Activated CD4-positive, alpha-beta T cell treated with anti-CD3 and anti-CD28 coated beads, Interleukin-2, amount 10 ng/mL, durations not matched to agents 24 days and 14 days (primary cell): ENCODE results near the gene PRPF40A. TPM values are rescaled to one million over a fixed set of nuclear protein-coding genes. Genes with fewer than 3 reads are reported as not detected.

ENCODE experiments used
- DNase-seq: peaks from one replicate; pipeline ENCODE4 v3.0.0; 2022
- H3K27ac Mint-ChIP-seq: one replicate; pipeline ENCODE4 v1.8.0; 2022; ENCODE audit warnings: mild to moderate bottlenecking, mixed read lengths
- H3K27me3 Mint-ChIP-seq: one replicate; pipeline ENCODE4 v1.8.0; 2022; ENCODE audit warnings: mixed read lengths
- H3K36me3 Mint-ChIP-seq: one replicate; pipeline ENCODE4 v1.8.0; 2022; ENCODE audit warnings: low read depth, mild to moderate bottlenecking, mixed read lengths
- H3K4me1 Mint-ChIP-seq: one replicate; pipeline ENCODE4 v1.8.0; 2021; ENCODE audit warnings: mixed read lengths
- H3K4me3 Mint-ChIP-seq: one replicate; pipeline ENCODE4 v1.8.0; 2022; ENCODE audit warnings: mild to moderate bottlenecking, moderate library complexity, mixed read lengths
- H3K9me3 Mint-ChIP-seq: one replicate; pipeline ENCODE4 v1.8.0; 2021; ENCODE audit warnings: mixed read lengths
- intact Hi-C: fragments of 100-400 bp; cut with micrococcal nuclease; formaldehyde crosslinking; loops from one replicate; pipeline ENCODE4 v1.15.1; 2023
- total RNA-seq: library from RNA; stranded (reverse); gene quantifications from 2 replicates; pipeline ENCODE4 v1.2.3, GENCODE V29; 2022

PRPF40A gene
- total RNA-seq, 1 donor from 2014 or later, result 166 TPM

DNA sequence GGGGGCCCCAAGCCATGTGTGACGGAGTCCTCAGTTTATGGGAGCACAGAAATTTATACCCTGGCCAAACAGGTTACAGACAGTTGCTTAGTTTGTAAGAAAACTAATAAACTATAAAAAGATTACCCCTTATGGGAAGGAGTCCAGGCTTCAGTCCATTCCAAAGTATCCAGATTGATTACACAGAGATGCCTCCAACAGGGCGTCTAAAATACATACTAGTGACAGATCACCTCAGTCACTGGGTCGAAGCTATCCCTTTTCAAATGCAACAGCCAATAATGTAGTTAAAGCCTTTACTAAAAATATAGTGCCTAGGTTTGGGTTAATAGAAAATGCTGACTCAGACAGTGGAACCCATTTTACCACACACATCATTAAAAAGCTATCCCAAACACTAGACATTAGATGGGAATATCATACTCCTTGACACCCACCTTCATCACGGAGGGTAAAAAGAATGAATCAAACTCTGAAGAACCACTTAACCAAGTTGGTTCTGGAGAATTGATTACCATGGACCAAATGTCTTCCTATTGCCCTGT is 10.7 kb downstream of the PRPF40A start:
- no peak for DNase-seq
- Mint-ChIP-seq H3K27ac (no peak overlapping the region), H3K27me3 (no peaks in the 10 kb centered on the region), H3K4me3 (no peak overlapping the region), H3K4me1 (peaks cover 16% of the 10 kb centered on the region), H3K9me3 (no peaks in the 10 kb centered on the region), H3K36me3 (peaks cover 71% of the 10 kb centered on the region)
- intact Hi-C loops, result no loop called here

DNA sequence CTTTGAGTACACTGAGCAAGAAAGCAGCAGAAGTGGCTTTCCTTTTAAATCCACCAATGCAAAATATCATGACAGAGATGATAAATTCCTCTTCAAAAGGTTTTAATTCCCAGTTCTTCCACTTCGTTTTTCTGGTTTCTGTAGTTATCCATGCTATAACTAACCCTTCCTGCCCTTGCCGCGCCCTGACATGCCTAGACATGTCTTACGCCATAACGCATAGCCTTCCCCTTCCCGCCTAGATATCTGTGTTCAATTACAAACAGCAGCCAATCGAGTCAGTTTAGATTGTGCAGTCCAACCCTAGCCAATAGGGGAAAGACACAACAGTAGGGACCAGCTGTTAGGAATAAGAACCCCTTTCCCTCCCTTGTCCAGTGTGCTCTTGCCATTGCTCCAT is 16.1 kb downstream of the PRPF40A start:
- H3K27me3 Mint-ChIP-seq, result no peaks in the 10 kb centered on the region
- no peaks in the 10 kb centered on the region for H3K9me3 Mint-ChIP-seq
- no peak overlapping the region for H3K4me3 Mint-ChIP-seq
- intact Hi-C loops, result no loop called here
- no peak for DNase-seq
- no peak overlapping the region for H3K27ac Mint-ChIP-seq
- H3K36me3 Mint-ChIP-seq, result peaks cover 45% of the 10 kb centered on the region
- peaks cover 25% of the 10 kb centered on the region for H3K4me1 Mint-ChIP-seq

DNA sequence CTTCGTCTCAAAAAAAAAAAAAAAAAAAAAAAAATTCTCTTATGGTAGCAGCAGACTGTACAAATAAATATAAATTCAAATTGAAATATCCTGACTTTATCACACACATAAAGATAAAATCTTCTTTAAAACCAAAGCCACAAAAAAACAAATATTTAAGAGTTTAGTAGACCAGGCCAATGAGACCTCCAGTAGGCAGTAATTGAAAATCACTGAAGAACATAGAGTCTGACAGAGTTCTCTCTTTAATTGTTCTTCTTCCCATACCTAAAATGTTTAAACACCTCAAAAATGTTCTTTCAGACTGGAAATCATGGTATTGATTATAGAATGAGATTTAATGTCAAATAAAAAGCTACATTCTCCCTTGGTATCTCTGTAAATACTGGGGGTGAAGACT is 20.8 kb downstream of the PRPF40A start:
- Mint-ChIP-seq H3K27me3 (no peaks in the 10 kb centered on the region), H3K4me3 (no peak overlapping the region), H3K27ac (no peak overlapping the region), H3K9me3 (no peaks in the 10 kb centered on the region), H3K4me1 (peaks cover 28% of the 10 kb centered on the region), H3K36me3 (peaks cover 29% of the 10 kb centered on the region)
- intact Hi-C loops, result loop anchor here (10.0 kb wide), 1 partner anchor 1212 kb away; no protein-coding TSS in a partner anchor
- DNase-seq, result no peak

DNA sequence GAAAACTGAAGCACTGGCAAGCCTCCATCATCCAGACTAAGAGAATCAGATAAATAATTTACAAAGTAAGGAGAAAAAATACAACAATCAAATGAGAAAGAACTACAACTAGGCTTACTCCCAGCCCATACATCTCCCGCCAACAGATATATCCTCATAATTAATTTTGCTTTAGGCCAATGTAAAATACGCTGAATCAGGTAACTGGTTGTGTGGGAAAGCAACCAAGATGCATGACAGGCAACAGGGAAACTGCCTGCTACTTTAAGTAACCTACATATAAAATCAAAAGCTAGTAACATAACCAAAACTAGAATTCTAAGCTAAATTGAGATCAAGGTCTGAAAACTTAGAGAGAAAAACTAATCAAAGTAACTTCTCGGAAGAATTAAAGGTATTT is 21.5 kb downstream of the PRPF40A start:
- Mint-ChIP-seq H3K4me3 (no peak overlapping the region), H3K36me3 (peaks cover 27% of the 10 kb centered on the region), H3K27ac (peak overlapping the region; percentile 10)

DNA sequence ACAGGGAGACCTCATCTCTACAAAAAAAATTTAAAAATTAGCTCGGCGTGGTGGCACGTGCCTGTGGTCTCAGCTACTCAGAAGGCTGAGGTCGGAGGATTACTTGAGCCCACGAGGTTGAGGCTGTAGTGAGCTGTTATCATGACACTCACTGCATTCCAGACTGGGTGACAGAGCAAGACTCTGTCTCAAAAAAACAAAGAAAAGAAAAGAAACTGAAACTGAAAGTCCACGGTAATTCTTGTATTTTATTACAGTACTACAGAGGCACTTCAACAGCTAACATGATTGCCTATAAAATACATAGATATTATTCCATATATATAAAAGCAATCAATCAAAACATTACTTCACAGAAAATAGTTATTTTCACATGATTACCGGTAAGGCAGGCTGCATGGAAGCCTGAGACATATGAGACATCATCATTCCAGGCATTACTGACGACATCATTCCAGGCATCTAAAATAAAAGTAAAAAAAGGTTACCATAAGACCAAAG is 23.1 kb downstream of the PRPF40A start:
- intact Hi-C loops, result loop anchor here (1.0 to 10.0 kb wide), 2 partner anchors 518 to 1209 kb away; no protein-coding TSS in a partner anchor
- peaks cover 23% of the 10 kb centered on the region for H3K36me3 Mint-ChIP-seq
- peaks cover 23% of the 10 kb centered on the region for H3K4me1 Mint-ChIP-seq
- H3K27ac Mint-ChIP-seq, result peak overlapping the region; percentile 93
- DNase-seq, result peak; percentile 81
- no peaks in the 10 kb centered on the region for H3K9me3 Mint-ChIP-seq
- no peaks in the 10 kb centered on the region for H3K27me3 Mint-ChIP-seq
- peak overlapping the region; percentile 81 for H3K4me3 Mint-ChIP-seq

More for the DNA sequence above, 21.5 kb downstream of the PRPF40A start:
- Mint-ChIP-seq H3K4me1 (peaks cover 28% of the 10 kb centered on the region), H3K27me3 (no peaks in the 10 kb centered on the region), H3K9me3 (no peaks in the 10 kb centered on the region)
- intact Hi-C loops, result loop anchor here (1.0 to 10.0 kb wide), 2 partner anchors 21 to 1211 kb away; no protein-coding TSS in a partner anchor
- no peak for DNase-seq

DNA sequence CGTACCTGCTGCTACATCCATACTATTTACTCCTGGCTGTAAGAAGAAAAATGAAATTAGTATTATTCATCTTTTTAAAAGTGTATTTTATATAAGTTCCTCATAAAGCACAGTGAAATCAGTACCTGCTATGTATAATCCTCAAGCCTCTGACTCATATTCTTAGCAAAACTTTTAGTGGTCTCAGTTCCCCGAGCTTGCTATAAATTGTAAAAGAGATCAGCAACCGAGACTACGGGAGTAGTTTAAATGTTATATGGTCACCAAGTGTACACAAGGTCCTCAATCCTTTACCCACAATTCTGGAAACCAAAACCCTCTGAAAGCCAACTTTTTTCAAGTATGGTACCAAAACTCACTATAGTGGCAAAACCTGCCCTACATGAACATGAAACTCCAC is 24.2 kb downstream of the PRPF40A start:
- intact Hi-C loops, result loop anchor here (10.0 kb wide), 1 partner anchor 1208 kb away; no protein-coding TSS in a partner anchor

DNA sequence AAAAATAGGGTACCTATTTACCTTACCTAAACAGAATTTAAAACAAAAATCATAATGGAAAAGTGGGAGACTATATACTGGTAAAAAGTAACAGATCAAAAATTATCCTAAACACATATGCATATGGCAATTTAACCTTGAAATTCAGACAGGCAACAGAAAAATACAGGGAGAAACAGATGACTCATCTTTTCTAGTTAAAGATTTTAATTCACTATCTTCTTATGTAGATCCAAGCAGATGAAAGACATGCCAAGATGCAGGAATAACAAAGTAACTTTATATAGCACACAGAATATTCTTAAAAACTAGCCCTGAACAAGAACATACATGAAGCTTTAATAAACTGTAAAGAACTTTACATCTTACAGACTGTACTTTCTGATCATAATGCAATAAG is 30.9 kb downstream of the PRPF40A start:
- Mint-ChIP-seq H3K9me3 (no peaks in the 10 kb centered on the region), H3K36me3 (peaks cover 24% of the 10 kb centered on the region), H3K27me3 (no peaks in the 10 kb centered on the region), H3K4me3 (no peak overlapping the region), H3K4me1 (peaks cover 19% of the 10 kb centered on the region), H3K27ac (no peak overlapping the region)
- intact Hi-C loops, result no loop called here
- no peak for DNase-seq

More for the DNA sequence above, 24.2 kb downstream of the PRPF40A start:
- DNase-seq, result no peak
- H3K27ac Mint-ChIP-seq, result no peak overlapping the region
- no peak overlapping the region for H3K4me3 Mint-ChIP-seq
- H3K27me3 Mint-ChIP-seq, result no peaks in the 10 kb centered on the region
- H3K4me1 Mint-ChIP-seq, result peaks cover 23% of the 10 kb centered on the region
- H3K9me3 Mint-ChIP-seq, result no peaks in the 10 kb centered on the region
- H3K36me3 Mint-ChIP-seq, result peaks cover 26% of the 10 kb centered on the region

DNA sequence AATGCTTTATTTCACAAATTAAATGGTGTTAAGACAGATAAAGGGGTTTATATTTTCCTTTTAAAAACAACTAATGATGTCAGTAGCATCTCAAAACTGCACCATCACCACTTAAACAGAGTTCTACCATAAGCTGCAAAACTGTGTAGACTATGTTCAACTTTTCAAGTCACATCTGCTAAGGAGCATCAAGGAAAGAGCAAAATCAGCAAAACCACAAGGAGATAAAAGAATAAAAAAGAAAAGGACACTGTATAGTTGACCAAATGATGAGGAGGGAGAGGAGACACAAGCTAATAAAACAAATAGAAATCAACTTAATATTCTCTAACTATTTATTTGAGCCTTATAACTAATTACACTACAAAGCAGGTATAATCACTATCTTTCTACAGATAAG is 33.9 kb downstream of the PRPF40A start:
- DNase-seq, result no peak
- intact Hi-C loops, result no loop called here
- no peaks in the 10 kb centered on the region for H3K27me3 Mint-ChIP-seq
- H3K9me3 Mint-ChIP-seq, result no peaks in the 10 kb centered on the region
- H3K27ac Mint-ChIP-seq, result no peak overlapping the region
- H3K4me1 Mint-ChIP-seq, result peaks cover 16% of the 10 kb centered on the region
- peaks cover 28% of the 10 kb centered on the region for H3K36me3 Mint-ChIP-seq
- H3K4me3 Mint-ChIP-seq, result no peak overlapping the region

DNA sequence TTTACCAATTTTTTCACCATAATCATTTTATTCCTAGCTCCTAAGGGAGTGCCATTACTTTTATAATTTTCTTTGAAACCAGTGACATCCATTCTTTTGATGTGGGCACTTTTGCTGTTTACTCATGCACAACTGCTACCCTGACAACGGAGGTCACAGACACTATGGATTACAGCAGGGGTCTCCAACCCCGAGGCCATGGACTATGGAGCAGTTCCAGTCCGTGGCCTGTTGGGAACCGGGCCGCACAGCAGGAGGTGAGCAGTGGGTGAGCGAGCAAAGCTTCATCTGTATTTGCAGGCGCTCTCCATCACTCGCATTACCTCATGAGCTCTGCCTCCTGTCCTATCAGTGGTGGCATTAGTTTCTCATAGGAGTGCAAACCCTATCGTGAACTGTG is 34.6 kb downstream of the PRPF40A start:
- Mint-ChIP-seq H3K4me1 (peaks cover 16% of the 10 kb centered on the region), H3K4me3 (no peak overlapping the region), H3K27ac (peak overlapping the region; percentile 65), H3K9me3 (no peaks in the 10 kb centered on the region), H3K36me3 (peaks cover 27% of the 10 kb centered on the region), H3K27me3 (no peaks in the 10 kb centered on the region)
- no peak for DNase-seq
- intact Hi-C loops, result no loop called here

DNA sequence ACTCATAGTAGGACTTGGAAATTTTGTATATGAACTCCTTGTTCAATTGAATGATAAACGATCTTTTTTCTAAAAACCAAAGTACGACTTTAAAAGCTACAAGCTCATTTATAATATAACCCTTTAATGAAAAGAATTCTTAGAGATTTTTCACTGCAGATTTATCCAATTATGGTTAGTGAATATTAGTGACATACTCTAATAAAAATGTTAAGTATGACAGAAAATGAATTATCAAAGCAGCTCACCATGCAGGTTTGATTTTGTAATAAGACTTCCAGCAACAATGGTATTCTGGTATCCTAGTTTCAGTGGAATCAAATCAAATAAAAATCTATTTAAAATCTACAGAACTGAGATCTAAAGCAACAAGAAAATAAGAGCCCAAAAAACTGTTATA is 38.5 kb downstream of the PRPF40A start:
- H3K36me3 Mint-ChIP-seq, result peaks cover 33% of the 10 kb centered on the region
- intact Hi-C loops, result no loop called here
- no peak overlapping the region for H3K27ac Mint-ChIP-seq

DNA sequence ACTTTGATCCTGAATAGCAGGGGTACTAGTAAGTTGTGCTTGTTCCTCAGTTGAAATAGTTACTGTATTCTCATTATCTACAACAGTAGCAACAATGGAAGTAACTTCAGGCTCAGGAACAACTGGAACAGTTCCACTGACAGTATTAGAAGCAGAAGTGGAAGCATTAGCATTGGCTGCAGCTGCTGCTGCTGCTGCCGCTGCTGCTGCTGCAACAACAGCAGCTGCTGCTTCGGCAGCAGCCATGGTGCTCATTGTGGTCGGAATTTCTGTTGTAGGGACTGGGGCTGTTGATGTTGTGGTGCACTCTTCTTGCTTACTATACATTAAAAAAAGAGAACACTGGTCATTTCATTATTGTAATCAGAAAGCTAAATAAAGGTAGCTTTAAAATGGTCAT is 40.8 kb downstream of the PRPF40A start:
- Mint-ChIP-seq H3K27ac (no peak overlapping the region), H3K4me1 (peaks cover 6% of the 10 kb centered on the region), H3K9me3 (no peaks in the 10 kb centered on the region), H3K4me3 (no peak overlapping the region), H3K27me3 (no peaks in the 10 kb centered on the region), H3K36me3 (peaks cover 41% of the 10 kb centered on the region)
- intact Hi-C loops, result no loop called here
- no peak for DNase-seq

More for the DNA sequence above, 38.5 kb downstream of the PRPF40A start:
- Mint-ChIP-seq H3K9me3 (no peaks in the 10 kb centered on the region), H3K27me3 (no peaks in the 10 kb centered on the region), H3K4me1 (peaks cover 10% of the 10 kb centered on the region), H3K4me3 (no peak overlapping the region)
- no peak for DNase-seq

DNA sequence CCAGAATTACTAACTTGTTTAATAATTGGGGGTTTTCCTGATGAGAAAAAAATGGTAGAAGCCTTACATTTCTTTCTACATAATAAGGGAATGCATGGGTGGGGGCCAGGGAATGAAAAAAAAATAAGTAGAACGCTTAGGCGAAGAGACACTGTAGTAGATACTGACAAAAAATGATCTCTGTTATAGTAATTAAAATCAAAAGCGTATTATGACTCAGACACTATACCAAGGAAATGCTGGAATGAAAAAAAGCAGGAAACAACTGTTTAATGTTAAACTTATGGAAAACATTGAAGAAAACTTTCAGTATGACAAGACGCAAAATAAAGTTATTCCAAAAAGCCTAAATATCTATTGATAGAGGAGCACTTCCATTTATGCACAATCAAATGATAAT is 42.9 kb downstream of the PRPF40A start:
- no peak overlapping the region for H3K27ac Mint-ChIP-seq
- H3K9me3 Mint-ChIP-seq, result no peaks in the 10 kb centered on the region
- no peaks in the 10 kb centered on the region for H3K27me3 Mint-ChIP-seq
- peaks cover 5% of the 10 kb centered on the region for H3K4me1 Mint-ChIP-seq
- intact Hi-C loops, result loop anchor here (5.0 kb wide), 1 partner anchor 38 kb away; no protein-coding TSS in a partner anchor
- no peak for DNase-seq
- peaks cover 41% of the 10 kb centered on the region for H3K36me3 Mint-ChIP-seq
- H3K4me3 Mint-ChIP-seq, result no peak overlapping the region

DNA sequence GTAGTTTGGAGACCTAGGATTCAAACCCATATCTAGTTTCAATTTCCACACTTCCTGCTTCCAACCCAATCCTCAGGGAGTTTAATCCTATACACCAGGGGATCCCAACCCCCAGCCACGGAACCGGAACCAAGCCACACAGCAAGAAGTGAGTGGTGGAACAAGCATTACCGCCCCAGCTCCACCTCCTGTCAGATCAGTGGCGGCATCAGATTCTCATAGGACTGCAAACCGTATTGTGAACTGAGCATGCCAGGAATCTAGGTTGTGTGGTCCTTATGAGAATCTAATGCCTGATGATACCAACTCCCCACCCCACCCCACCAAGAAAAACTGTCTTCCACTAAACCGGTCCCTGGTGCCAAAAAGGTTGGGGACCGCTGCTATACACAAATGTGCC is 52.5 kb downstream of the PRPF40A start:
- Mint-ChIP-seq H3K36me3 (peaks cover 62% of the 10 kb centered on the region), H3K9me3 (no peaks in the 10 kb centered on the region), H3K4me3 (no peak overlapping the region), H3K27ac (no peak overlapping the region), H3K4me1 (no peaks in the 10 kb centered on the region), H3K27me3 (no peaks in the 10 kb centered on the region)
- no peak for DNase-seq
- intact Hi-C loops, result no loop called here

DNA sequence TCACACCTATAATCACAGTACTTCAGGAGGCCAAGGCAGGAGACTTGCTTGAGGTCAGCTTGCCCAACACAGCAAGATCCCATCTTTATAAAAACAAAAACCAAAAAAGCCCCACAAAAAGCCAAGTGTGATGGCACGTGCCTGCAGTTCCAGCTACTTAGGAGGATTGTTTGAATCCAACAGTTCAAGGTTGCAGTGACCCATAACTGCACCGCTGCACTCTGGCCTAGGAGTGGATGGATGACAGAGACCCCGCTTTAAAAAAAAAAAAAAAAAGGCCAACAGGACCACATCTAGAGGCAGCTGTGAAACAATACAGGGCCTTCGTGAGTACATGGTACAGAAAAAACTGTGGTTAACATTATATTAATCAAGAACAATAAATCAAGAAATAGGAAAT is 56.2 kb downstream of the PRPF40A start:
- intact Hi-C loops, result no loop called here
- Mint-ChIP-seq H3K4me1 (peaks cover 7% of the 10 kb centered on the region), H3K9me3 (no peaks in the 10 kb centered on the region), H3K27me3 (no peaks in the 10 kb centered on the region), H3K27ac (no peak overlapping the region), H3K36me3 (peaks cover 58% of the 10 kb centered on the region), H3K4me3 (no peak overlapping the region)
- no peak for DNase-seq

DNA sequence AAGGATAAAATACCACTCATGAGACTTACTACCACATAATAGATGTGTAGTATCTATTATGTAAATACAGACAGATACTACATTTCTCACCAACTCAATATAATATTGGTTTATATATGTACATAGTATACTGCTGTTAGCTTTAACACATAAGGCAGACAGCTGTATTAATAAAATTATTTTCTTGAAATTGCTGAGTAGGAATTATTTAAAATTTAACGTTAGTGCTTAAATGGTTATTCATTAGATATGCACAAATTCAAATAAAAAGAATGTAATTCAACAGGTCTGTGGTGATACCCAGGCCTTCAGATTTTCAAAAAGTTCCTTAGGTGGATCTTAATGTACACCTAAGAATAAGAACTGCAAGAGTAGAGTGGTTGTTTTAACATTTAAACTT is 59.0 kb downstream of the PRPF40A start:
- DNase-seq, result no peak
- no peaks in the 10 kb centered on the region for H3K9me3 Mint-ChIP-seq
- no peaks in the 10 kb centered on the region for H3K27me3 Mint-ChIP-seq
- H3K4me3 Mint-ChIP-seq, result no peak overlapping the region
- intact Hi-C loops, result no loop called here
- H3K4me1 Mint-ChIP-seq, result peaks cover 7% of the 10 kb centered on the region
- H3K36me3 Mint-ChIP-seq, result peaks cover 50% of the 10 kb centered on the region
- no peak overlapping the region for H3K27ac Mint-ChIP-seq
